AG08396 (cell line): ENCODE data around the gene EYS.
"Not testable (repeated sequence)": the region's sequence is repeated elsewhere in the genome, so short reads cannot be mapped to it uniquely, and the experiment has no call there.

Source experiments
- DNase-seq: peaks from one replicate; pipeline ENCODE4 v3.0.0; 2012; ENCODE audit warnings: low spot score, mixed read lengths

Gene EYS

GRCh38 chr6:64294034-64294433, 1413.0 kb downstream of the EYS start:
- DNase-seq, result no peak

DNA sequence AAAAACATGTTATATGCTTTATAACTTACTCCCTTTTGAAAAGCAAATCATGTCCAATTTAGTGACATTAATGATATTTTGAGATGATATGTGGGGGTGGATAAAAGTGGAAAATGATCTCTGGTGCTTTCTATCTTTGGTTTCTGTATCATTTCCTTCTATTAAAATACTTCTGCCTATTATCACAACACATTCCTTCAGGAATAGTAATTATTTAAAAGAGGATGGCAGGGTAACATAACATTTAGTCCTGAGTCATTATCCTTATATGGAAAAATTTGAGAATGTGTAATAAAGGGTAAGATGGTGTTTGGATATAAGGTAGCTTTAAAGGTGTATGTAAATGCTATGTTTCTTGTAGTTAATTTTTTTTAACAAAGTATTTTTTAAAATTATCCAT, 1413.7 kb downstream of the EYS start:
- peak; percentile 15 for DNase-seq

DNA sequence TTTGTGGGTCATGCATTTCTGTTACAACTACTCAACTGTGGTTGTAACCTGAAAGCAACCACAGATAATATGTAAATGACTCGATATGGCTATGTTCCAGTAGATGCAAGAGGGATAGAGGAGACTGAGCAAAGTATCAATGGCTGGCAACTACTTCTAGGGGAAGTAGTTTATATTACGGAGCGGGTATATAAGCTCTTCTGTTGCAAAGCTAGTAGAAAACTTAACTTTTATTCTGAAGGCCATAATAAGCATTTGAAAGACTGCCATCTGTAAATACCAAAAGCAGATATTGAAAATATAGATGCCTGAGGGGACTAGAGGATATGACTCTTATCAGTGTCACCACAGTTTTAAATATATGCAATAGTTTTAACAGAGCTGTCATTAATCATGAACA, 1416.2 kb downstream of the EYS start:
- no peak for DNase-seq

DNA sequence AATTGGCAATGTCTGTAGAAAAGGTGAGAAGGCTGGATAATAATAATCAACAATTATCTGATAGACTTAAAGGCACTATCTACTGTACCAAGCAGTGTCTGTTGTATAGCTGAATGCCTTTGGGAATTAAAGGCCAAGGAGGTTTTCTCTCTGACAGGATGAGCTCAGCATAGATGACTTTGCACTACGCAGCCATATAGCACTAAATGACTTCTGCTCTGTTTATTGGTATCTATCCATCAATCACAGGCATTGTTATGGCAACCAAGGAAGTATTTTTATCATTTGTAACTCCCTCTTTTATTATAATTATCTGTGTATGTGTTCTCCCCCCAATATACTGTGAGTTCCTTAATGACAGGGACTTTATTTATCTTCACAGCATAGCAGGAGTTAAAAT, 1417.1 kb downstream of the EYS start:
- no peak for DNase-seq

- DNase-seq, result no peak
Measured at GRCh38 chr6:64288351-64288750, 1418.7 kb downstream of the EYS start.

DNA sequence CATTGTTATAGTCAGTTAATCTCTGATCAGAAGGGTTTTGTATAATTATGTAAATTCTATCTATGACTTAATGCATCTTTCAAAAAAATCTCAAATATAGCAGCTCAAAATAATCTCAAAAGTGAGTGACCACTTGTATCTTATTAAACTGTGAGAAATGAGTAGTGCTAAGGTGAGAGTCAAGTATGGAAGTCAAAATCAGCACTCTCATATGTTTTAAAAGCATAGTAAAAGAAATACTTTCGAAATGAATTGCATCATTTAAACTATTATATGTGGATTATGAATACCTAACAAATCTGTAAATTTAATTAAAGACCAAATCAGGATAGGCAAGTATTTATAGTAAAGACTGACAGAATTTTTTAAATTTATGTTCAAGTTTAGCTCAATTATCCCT, 1425.9 kb downstream of the EYS start:
- DNase-seq, result no peak

- no peak for DNase-seq
Measured at GRCh38 chr6:64280569-64280968, 1426.5 kb downstream of the EYS start.

- no peak for DNase-seq
Measured at GRCh38 chr6:64270083-64270482, 1436.9 kb downstream of the EYS start.

DNA sequence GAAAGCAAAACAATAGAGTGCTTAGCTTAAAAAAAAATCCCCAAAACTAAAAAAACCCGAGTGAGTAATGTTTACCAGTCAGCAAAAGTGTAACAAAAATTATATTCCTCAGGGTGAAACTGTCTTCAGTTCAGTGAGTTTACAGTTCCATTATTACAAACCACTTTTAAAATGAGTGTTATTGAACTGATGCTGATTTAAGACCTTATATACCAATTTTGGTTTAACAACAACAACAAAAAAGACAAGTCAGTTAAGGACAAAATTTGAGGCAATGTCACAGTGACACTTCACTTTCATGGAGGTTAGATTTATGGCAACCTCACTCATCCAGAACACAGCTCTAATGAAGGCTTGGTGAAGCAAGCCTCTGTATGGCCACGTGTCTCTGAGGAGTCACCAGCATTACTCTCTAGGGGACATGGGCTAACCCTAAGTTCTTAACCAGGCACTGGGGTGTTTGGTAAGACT, 1440.6 kb downstream of the EYS start:
- DNase-seq, result no peak

GRCh38 chr6:64263778-64264177, 1443.2 kb downstream of the EYS start:
- no peak for DNase-seq

DNA sequence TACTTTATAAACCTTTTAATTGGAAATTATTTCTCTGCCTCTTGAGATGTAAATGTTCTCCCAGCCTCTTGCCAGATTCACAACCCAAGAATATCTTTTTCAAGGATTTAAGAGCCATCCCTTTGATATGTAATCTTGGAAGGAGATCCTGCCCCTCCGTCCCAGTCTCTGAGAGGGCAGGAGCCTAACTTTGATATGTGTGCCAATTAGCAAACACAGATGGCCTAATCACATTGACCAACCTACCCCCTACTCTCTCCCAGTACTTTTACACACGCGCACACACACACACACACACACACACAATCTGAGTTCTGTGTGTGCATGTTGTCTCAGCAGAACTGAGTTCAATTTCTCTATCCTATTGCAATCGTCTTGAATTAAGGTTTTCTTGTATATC, 1447.7 kb downstream of the EYS start:
- DNase-seq, result no peak

DNA sequence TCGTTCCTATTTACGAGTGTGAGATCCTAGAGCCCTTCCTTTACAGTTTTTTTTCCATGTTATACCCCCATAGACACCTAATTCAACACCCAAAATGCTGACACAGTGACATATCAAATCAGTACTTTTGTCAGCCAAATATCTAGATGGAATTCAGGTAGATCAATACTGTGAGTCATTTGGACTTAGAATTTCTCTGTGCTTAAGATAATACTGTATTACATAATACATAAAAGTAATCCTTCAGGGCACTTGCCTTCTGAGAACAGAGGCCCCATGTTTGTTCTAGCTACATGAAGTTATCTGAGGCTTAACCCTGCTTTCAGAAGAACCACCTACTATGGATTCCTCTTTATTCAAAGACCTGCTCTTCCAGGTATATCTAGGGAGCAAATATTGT, 1448.3 kb downstream of the EYS start:
- DNase-seq, result no peak

- no peak for DNase-seq
Measured at GRCh38 chr6:64258302-64258701, 1448.7 kb downstream of the EYS start.

GRCh38 chr6:64257586-64257985, 1449.4 kb downstream of the EYS start:
- DNase-seq, result no peak

- DNase-seq, result no peak
Measured at GRCh38 chr6:64256483-64256882, 1450.5 kb downstream of the EYS start.

DNA sequence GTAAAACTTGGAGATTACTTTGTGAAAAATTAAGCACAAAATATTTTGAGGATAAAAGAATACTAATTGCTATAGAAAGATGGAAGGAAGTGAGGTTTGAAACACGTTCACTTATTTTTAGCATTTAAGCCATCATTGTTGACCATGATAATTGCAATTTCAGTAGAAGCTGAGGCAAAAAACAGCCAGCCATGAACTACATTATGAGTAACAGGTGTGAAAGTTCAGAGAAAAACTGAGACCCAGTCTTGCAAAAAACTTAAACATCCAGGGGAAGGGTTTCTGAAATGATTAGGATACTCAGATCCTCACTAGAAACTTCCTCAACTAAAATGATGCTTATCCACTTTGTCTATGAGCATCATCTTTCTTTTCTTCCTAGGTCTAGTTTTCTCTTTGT, 1452.0 kb downstream of the EYS start:
- no peak for DNase-seq

DNA sequence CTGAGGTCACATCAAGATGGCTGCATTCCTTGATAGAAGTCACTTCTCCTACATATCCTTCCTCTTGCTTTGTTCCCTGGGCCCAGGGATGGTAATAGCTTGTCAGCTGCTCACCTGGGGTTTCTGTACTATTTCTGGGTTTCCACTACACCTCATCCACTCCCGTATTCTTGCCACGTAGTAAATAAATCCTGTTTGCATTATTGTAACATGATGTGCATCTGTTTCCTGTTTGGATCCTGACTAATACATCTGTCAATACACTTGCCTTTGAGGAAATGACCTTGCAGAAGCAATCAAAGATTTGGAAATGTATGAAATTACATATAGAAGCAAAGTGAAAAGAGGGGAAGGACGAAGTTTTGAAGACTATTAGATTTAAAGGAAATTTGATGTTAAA, 1452.5 kb downstream of the EYS start:
- no peak for DNase-seq

GRCh38 chr6:64252256-64252655, 1454.8 kb downstream of the EYS start:
- DNase-seq, result no peak

- DNase-seq, result peak; percentile 5
Measured at GRCh38 chr6:64250126-64250525, 1456.9 kb downstream of the EYS start.

- DNase-seq, result no peak
Measured at GRCh38 chr6:64249115-64249514, 1457.9 kb downstream of the EYS start.

DNA sequence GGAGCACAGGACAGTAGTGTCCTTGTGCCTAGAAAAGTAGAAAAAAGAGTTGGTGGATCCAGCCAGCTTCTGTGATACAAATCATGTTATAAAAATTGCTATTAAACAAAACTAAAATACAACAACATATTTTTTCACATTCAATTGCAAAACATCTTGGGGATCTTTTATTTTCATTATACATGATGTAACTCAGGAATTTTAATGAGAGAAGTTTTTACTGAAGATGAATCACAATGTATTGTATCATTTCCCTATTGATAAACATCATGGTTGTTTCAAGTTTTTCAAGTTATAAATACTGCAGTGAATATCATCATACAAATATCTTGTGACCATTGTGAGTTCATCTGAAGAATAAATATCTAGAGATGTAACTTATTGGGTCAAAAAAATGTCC, 1463.4 kb downstream of the EYS start:
- no peak for DNase-seq

DNA sequence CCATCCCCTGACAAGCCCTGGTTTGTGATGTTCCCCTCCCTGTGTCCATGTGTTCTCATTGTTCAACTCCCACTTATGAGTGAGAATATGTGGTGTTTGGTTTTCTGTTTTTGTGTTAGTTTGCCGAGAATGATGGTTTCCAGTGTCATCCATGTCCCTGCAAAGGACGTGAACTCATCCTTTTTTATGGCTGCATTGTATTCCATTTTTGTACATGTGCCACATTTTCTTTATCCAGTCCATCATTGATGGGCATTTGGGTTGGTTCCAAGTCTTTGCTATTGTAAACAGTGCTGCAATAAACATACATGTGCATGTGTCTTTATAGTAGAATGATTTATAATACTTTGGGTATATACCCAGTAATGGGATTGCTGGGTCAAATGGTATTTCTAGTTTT, 1468.1 kb downstream of the EYS start:
- not testable (repeated sequence) for DNase-seq

DNA sequence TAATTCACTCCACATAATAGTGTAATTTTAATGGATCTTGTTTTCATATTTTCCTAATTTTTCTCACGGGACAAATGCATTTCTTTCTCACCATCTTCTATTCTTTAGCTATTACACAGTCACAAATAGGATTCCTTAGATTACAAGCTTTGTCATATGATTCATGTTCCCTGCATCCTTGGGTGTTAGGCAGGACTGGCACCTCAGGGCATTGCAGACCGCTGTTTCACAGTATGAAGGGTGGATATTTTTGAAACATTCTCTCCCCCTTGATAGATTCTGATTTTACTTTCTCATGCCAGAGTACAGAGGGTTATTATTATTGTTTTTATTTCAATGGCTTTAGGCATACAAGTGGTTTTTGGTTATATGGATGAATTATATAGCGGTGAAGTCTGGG, 1469.0 kb downstream of the EYS start:
- DNase-seq, result no peak

- no peak for DNase-seq
Measured at GRCh38 chr6:64233746-64234145, 1473.3 kb downstream of the EYS start.

- no peak for DNase-seq
Measured at GRCh38 chr6:64231928-64232327, 1475.1 kb downstream of the EYS start.
